ENCODE results near the gene RAPSN.

RAPSN gene

DNA sequence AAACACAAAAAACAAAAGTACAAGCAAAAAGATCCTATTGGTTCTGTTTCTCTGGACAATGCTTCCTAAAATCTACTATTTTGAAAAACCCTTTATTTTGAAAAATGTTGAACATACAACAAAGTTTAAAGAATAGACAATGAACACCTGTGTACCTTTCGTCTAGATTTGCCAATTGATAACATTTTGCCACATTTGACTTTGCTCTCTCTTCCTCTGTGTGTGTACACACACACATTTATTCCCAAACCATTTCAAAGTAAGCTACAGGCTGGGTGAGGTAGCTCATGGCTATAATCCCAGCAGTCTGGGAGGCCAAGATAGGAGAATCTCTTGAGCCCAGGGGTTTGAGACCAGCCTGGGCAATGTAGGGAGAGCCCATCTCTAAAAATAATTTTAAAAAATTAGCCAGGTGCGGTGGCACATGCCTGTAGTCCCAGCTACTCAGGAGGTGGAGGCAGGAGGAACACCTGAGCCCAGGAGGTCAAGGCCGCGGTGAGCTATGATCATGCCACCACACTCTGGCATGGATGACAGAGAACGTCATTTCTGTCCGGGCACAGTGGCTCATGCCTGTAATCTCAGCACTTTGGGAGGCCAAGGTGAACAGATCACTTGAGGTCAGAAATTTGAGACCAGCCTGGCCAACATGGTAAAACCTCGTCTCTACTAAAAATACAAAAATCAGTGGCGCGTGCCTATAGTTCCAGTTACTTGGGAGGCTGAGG lies 17.4 kb downstream of the RAPSN start:
- DNase-seq: no peak

- no peak for DNase-seq
Observed at GRCh38 chr11:47430524-47430923, 18.4 kb downstream of the RAPSN start.

DNA sequence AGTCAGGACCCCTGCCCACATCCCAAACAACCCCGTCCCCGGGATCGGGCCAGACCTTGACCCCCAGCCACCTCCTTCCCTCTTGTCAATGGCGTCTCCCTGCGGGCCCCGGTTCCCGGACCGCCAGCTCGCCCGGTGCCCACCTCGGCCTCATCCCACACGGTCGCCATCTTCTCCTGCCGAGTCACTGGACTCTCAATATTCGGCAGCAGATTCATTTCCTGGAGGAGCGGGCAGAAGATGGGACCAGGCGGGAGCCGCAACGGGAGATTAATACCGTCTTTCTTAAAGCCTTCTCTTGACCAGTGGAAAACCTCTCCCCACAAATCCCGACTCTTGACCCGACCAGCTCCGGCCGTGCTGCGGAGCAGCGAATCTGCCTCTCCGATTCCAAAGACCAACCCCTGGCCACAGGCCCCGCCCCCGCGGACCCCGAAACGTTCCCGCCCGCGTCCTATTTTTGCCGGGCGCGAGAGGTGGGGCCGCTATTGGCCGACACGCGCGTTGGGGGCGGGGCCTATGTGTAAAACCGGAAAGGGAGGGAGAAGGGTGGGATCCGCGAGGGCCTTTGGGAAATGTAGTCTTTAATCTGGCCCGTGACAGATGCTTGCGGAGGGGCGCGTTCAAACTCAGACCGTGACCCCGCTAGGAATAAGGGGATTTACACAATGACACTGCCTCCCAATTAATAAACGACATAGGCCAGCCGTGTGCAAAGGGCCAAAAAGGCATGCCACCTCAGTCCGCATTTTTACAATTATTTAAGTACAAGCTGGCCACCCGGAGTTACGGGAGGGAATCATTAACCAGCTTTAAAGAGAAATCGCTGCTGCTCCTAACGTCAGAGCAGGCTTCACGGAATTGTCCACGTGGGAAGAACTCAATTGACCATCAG lies 22.6 kb downstream of the RAPSN start, which contains the start of gene PSMC3:
Gene PSMC3, minus strand, starts transcription at position 378 of the 895 bp plus-strand sequence. Its CDS starts 160 bp downstream, at position 218.
- peak; percentile 97 for DNase-seq

- no peak for DNase-seq
Observed at GRCh38 chr11:47425611-47426010, 23.3 kb downstream of the RAPSN start.

DNA sequence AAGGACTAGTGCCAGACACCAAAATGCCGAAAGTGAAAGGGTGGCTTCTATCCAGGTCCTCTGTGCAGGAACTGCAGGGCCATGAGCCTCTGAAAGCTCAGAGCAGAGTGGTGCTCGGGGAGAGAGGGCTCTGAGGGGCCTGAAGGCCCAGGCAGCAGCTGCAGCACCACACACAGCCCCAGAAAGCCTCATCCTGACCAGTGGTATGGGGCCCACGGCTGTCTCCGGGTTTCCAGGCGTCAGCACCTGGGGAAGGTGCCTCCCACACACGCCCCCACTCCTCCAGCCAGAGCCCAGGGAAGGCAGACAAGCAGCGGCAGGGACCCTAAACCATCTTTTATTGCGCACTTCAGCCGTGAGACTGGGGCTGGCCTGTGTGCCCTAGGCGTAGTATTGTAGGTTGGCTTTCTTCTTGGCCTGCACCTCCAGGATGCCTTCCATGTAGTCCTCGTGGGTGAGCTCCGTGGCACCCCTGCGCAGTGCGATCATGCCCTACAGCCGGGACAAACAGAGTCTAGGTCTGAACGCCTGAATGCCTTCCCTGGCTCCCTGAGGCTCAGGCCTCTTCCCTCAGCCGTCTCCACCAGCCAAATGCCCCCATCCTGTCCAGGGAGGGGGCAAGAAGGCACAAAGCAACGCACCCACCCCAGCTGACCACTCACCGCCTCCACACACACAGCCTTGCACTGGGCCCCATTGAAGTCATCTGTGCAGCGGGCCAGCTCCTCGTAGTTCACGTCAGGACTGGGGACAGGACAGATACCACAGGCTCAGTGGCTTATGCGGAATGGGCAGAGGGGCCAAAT lies 30.3 kb downstream of the RAPSN start:
- no peak for DNase-seq

DNA sequence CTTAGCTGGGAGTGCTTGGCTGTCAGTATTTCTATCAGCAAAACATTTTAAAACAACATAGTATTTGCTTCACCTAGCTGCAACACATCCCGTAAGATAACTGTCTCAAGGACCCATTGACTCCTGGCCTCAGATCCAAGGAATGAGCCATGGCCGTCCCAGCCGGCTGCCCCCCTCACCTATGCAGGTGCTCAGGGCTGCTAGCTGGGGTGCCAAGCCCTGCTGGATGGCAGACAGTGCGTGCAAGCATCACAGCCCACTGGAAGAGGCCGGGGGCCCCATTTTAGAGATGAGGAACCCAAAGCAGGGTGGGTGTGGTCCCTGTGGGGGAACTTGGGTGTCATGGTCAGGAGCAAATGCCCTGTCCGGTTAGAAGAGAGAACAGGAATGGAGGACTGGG lies 31.2 kb downstream of the RAPSN start:
- no peak for DNase-seq

DNA sequence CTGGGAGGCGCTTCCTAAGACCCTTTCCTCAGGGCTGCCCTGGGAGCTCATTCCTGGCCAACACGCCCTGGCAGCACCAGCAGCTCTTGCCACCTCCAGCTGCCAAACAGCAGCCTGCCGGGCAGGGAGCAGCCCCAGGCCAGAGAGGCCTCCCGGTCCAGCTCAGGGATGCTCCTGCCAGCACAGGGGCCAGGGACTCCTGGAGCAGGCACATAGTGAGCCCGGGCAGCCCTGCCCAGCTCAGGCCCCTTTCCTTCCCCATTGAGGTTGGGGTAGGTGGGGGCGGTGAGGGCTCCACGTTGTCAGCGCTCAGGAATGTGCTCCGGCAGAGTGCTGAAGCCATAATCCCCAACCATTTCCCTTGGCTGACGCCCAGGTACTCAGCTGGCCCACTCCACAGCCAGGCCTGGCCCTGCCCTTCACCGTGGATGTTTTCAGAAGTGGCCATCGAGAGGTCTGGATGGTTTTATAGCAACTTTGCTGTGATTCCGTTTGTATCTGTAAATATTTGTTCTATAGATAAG lies 32.9 kb downstream of the RAPSN start:
- peak; percentile 95 for DNase-seq

DNA sequence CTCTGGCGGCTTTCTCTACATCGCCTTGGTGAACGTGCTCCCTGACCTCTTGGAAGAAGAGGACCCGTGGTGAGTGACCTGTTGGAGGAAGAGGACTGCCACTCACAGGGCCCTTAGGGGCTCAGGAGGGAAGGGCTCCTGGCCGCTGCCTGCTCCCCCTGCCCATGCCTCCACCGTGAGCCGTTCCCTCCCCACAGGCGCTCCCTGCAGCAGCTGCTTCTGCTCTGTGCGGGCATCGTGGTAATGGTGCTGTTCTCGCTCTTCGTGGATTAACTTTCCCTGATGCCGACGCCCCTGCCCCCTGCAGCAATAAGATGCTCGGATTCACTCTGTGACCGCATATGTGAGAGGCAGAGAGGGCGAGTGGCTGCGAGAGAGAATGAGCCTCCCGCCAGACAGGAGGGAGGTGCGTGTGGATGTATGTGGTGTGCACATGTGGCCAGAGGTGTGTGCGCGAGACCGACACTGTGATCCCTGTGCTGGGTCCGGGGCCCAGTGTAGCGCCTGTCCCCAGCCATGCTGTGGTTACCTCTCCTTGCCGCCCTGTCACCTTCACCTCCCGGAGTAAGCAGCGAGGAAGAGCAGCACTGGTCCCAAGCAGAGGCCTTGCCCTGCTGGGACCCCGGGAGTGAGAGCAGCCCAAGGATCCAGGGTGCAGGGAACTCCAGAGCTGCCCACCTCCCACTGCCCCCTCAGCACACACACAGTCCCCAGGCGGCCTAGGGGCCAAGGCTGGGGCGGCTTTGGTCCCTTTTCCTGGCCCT lies 33.7 kb downstream of the RAPSN start:
- DNase-seq: no peak

DNA sequence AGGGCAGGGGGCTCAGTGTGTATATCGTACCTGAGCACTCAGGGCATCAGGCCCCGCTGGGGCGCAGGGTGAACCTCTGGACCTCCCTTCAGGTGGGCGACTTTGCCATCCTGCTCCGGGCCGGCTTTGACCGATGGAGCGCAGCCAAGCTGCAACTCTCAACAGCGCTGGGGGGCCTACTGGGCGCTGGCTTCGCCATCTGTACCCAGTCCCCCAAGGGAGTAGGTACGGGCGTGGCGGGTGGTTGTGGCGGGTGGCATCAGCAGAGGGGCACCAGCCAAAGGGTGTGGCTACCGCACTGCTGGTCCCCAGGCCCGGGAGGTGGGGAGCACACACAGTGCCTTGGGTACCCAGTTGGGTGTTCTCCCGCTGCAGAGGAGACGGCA lies 34.3 kb downstream of the RAPSN start:
- DNase-seq: no peak

GRCh38 chr11:47413908-47414684 lies 34.8 kb downstream of the RAPSN start:
- peak; percentile 74 for DNase-seq

- no peak for DNase-seq
Observed at GRCh38 chr11:47413351-47413750, 35.6 kb downstream of the RAPSN start.

GRCh38 chr11:47411884-47412746 lies 36.8 kb downstream of the RAPSN start:
- DNase-seq: peak; percentile 22

- no peak for DNase-seq
Observed at GRCh38 chr11:47410370-47411264, 38.3 kb downstream of the RAPSN start.

DNA sequence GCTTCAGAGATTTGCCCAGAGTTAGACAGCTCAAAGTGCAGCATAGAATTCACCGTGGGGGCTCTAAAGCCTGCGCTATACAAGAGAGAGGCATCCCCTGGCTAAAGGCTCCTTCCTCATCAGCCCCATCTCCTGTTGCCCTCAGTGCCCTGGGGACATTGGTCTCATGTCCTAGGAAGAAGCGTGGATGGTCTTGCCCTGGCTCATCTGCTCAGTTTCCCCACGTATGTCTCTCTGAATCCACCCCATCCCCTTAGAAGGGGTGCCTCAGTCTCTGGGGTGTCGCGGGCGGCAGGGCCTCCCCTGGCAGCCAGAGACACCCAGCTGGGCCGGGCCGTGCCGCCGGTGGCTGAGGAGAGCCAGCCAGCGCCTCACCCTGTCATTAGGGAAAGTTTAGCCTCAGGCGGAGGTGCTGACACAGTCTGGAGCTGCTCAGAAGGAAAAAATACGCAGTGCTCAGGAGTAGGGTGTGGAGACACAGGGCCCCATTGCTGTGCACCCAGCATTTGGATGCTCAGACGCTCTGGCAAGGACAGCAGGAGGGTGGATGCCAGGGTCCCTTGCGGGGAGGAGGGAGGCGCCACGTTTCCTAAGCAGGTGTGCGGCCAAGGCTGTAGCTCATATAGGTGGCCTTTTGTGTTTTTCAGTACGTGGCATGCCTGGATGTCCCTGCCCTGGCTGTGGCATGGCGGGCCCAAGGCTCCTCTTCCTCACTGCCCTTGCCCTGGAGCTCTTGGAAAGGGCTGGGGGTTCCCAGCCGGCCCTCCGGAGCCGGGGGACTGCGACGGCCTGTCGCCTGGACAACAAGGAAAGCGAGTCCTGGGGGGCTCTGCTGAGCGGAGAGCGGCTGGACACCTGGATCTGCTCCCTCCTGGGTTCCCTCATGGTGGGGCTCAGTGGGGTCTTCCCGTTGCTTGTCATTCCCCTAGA lies 39.2 kb downstream of the RAPSN start:
- DNase-seq: no peak

DNA sequence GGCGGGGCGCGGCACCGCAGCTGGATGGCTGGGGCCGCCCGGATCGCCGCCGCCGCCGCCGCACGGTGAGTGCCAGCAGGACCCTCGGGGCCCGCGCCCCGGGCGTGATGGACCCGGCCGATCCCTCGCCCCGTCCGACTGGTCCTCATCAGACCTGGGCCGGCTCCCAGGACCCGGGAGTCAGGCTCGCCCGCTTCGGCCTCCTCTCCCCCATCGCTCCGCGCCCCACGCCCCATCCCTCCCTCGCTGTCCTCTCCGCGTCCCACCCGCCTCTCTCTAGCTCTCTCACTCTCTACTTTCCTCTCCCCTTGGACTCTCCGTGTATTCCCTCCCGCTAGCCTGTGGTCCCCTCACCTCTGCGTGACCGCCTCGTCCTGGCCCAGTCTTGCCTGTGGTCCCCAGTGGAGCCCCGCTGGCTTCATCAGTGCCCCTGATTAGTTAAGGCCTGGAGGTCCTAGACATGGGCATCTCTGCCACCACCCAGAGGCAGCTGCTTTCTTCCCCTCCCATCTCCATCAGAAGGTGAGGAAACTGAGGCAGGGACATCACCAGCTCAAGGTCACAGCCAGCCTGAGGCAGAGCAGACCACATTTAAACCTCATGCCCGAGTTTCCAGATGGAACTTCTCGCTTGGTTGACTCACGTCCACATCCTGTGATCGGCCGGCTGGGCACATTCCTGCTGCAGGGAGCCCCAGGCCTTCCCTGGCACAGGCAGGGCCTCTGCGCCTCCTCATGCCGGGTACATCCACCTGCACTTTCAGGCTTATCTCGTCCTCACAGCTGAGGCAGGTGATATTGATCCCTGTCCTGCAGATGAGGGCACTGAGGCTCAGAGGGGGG lies 40.1 kb downstream of the RAPSN start:
- peak; percentile 80 for DNase-seq

GRCh38 chr11:47407746-47408590 lies 41.0 kb downstream of the RAPSN start, which contains the start of gene SLC39A13:
TSS of gene SLC39A13 (plus strand) at chr11:47408590. CDS start at chr11:47410095, 1,505 bp downstream.
- peak; percentile 96 for DNase-seq
